ENCODE measurements around the gene SMC3.

The SMC3 gene

GRCh38 chr10:110632591-110633215 lies 65.2 kb downstream of the SMC3 start:
- H3K27me3 ChIP-seq (ENCODE audit: insufficient read depth, low read depth, severe bottlenecking), result no peaks in the 10 kb centered on the region
- peaks cover 4% of the 10 kb centered on the region for H3K9me3 ChIP-seq (ENCODE audit: severe bottlenecking)
- H3K36me3 ChIP-seq, result no peaks in the 10 kb centered on the region
- no peak for DNase-seq
- H3K4me3 ChIP-seq (ENCODE audit: low read depth, low read length), result no peak overlapping the region
- H3K27ac ChIP-seq, result no peak overlapping the region
- TF ChIP-seq CTCF (IDR thresholded peaks at IDR 0.05; ENCODE audit: low read depth, low read length), result no peak

- Histone ChIP-seq H3K27me3 (ENCODE audit: insufficient read depth, low read depth, severe bottlenecking) (no peaks in the 10 kb centered on the region), H3K27ac (no peak overlapping the region), H3K4me3 (ENCODE audit: low read depth, low read length) (no peak overlapping the region), H3K36me3 (no peaks in the 10 kb centered on the region), H3K9me3 (ENCODE audit: severe bottlenecking) (no peaks in the 10 kb centered on the region)
- no peak for DNase-seq
- no peak for TF ChIP-seq CTCF (IDR thresholded peaks at IDR 0.05; ENCODE audit: low read depth, low read length)
These were observed 67.2 kb downstream of the SMC3 start for GRCh38 chr10:110634527-110635209.

GRCh38 chr10:110636572-110636931 lies 69.1 kb downstream of the SMC3 start:
- DNase-seq, result no peak
- no peak for TF ChIP-seq CTCF (IDR thresholded peaks at IDR 0.05; ENCODE audit: low read depth, low read length)
- Histone ChIP-seq H3K36me3 (no peaks in the 10 kb centered on the region), H3K4me3 (ENCODE audit: low read depth, low read length) (no peak overlapping the region), H3K27ac (no peak overlapping the region), H3K9me3 (ENCODE audit: severe bottlenecking) (no peaks in the 10 kb centered on the region), H3K27me3 (ENCODE audit: insufficient read depth, low read depth, severe bottlenecking) (no peaks in the 10 kb centered on the region)

- DNase-seq, result peak; percentile 20
- no peaks in the 10 kb centered on the region for H3K36me3 ChIP-seq
- no peaks in the 10 kb centered on the region for H3K9me3 ChIP-seq (ENCODE audit: severe bottlenecking)
- no peak overlapping the region for H3K4me3 ChIP-seq (ENCODE audit: low read depth, low read length)
- no peaks in the 10 kb centered on the region for H3K27me3 ChIP-seq (ENCODE audit: insufficient read depth, low read depth, severe bottlenecking)
- TF ChIP-seq CTCF (IDR thresholded peaks at IDR 0.05; ENCODE audit: low read depth, low read length), result no peak
- H3K27ac ChIP-seq, result no peak overlapping the region
These were observed 69.5 kb downstream of the SMC3 start for GRCh38 chr10:110636932-110637557.

- H3K36me3 ChIP-seq, result no peaks in the 10 kb centered on the region
- H3K4me3 ChIP-seq (ENCODE audit: low read depth, low read length), result no peak overlapping the region
- no peak overlapping the region for H3K27ac ChIP-seq
- H3K27me3 ChIP-seq (ENCODE audit: insufficient read depth, low read depth, severe bottlenecking), result no peaks in the 10 kb centered on the region
- H3K9me3 ChIP-seq (ENCODE audit: severe bottlenecking), result no peaks in the 10 kb centered on the region
- DNase-seq, result peak; percentile 62
- TF ChIP-seq CTCF (IDR thresholded peaks at IDR 0.05; ENCODE audit: low read depth, low read length), result no peak
These were observed 70.1 kb downstream of the SMC3 start for GRCh38 chr10:110637558-110638053.

Measured in WERI-Rb-1 (cell line).